Measurements from ENCODE around the gene CELA2A. TPM values are rescaled to one million over a fixed set of nuclear protein-coding genes. Genes with fewer than 3 reads are reported as not detected.
A peak's percentile ranks its signal among the peaks of the same experiment; 100 is the strongest.

Gene CELA2A
- total RNA-seq, 4 donors from 2014 or later = not detected

DNA sequence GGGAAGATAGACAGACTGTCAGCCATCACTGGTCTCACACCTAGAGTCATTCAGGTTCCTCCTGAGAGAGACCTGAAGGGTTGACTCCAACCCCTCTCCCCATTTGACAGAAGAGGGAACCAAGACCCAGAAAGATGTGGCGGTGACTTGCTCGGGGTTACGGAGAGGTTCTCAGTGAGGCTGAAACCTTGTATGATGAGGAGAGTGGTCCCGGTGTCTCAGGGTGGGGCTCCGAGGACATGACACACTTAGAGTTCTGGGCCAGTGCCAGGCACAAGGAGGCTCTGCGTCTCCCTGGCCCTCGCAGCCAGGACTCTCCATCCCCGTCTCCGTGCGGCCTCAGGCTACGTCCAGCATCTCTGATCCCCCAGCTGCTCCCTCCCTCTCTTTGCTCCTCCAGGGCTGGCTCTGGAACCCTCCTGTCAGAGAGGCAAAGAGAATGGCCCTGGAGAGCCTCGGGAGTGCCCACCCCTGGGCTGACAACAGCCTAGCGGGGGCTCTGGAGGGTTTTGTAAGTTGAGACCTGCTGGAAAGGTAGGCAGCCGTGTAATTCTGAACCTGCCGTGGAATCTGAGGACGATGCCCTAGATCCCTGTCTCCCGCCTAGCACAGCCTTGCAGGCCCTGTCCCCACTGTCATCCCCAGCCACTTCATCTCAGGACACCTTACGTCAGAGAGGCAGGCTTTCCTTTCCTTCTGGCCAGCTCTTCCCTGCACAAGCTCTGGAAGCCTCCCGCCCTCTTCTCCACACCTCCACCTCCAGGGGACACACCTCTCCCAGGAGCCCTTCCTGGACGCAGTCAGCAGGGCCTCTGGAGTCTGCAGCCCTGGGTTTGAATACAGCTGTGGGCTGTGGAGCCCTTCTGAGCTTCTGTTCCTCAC, 42.7 kb upstream of the CELA2A start:
- intact Hi-C loops (cut with DNase I) = no loop called here
- no peak for TF ChIP-seq EP300 (IDR thresholded peaks at IDR 0.05)
- no peak for TF ChIP-seq POLR2A (IDR thresholded peaks at IDR 0.05; ENCODE audit: low read depth)
- TF ChIP-seq, protein P1, sequence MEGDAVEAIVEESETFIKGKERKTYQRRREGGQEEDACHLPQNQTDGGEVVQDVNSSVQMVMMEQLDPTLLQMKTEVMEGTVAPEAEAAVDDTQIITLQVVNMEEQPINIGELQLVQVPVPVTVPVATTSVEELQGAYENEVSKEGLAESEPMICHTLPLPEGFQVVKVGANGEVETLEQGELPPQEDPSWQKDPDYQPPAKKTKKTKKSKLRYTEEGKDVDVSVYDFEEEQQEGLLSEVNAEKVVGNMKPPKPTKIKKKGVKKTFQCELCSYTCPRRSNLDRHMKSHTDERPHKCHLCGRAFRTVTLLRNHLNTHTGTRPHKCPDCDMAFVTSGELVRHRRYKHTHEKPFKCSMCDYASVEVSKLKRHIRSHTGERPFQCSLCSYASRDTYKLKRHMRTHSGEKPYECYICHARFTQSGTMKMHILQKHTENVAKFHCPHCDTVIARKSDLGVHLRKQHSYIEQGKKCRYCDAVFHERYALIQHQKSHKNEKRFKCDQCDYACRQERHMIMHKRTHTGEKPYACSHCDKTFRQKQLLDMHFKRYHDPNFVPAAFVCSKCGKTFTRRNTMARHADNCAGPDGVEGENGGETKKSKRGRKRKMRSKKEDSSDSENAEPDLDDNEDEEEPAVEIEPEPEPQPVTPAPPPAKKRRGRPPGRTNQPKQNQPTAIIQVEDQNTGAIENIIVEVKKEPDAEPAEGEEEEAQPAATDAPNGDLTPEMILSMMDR (IDR thresholded peaks at IDR 0.05) = no peak
- no peak for TF ChIP-seq POLR2AphosphoS5 (IDR thresholded peaks at IDR 0.05)
- no peaks in the 10 kb centered on the region for H3K27me3 ChIP-seq
- no peak for DNase-seq (ENCODE audit: extremely low spot score)
- H3K27ac ChIP-seq (replicated peaks in 1 of 4) = peak overlapping the region in 2 of 4 donors; percentile 83 to 86
- H3K36me3 ChIP-seq = peaks cover 0 to 10% (median 0%) of the 10 kb centered on the region in 4 donors
- no peaks in the 10 kb centered on the region for H3K9me3 ChIP-seq
- H3K4me1 ChIP-seq = peaks cover 69 to 89% (median 77%) of the 10 kb centered on the region in 4 donors
- WGBS = 93% methylated on average over 19 of the region's 20 CpGs
- H3K4me3 ChIP-seq = no peak overlapping the region

DNA sequence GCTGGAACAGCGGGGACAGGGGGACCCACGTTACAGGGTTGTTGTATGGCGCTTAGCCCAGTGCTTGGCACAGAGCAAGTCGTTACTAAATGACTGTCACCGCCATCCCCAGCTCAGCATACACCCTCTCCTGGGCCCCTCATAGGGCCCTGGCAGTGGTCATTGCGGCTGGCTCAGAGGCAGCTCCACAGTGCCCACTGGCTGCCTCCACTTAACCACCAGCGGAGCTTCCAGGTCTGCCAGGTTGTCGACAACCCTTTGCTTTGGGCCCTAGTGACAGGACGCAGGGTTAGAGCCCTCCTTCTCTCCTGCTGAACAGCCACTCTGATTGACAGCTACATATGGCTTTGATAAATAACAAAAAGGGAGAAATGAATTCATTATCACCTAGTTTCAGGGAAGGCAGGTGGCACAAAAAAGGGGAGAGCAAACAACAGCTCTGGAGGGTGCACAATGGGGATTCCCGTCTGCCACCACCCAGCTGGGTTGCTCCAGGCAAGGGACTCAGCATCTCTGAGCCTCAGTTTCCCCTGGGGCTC, 42.0 kb upstream of the CELA2A start:
- H3K9me3 ChIP-seq = no peaks in the 10 kb centered on the region
- no peaks in the 10 kb centered on the region for H3K27me3 ChIP-seq
- no peak for TF ChIP-seq POLR2AphosphoS5 (IDR thresholded peaks at IDR 0.05)
- DNase-seq (ENCODE audit: extremely low spot score) = no peak
- H3K4me3 ChIP-seq = no peak overlapping the region
- H3K27ac ChIP-seq (replicated peaks in 1 of 4) = peak overlapping the region in 1 of 4 donors; percentile 77
- 93% methylated on average over 3 of the region's 10 CpGs for WGBS
- peaks cover 0 to 10% (median 0%) of the 10 kb centered on the region in 4 donors for H3K36me3 ChIP-seq
- H3K4me1 ChIP-seq = peaks cover 72 to 89% (median 77%) of the 10 kb centered on the region in 4 donors
- intact Hi-C loops (cut with DNase I) = no loop called here

DNA sequence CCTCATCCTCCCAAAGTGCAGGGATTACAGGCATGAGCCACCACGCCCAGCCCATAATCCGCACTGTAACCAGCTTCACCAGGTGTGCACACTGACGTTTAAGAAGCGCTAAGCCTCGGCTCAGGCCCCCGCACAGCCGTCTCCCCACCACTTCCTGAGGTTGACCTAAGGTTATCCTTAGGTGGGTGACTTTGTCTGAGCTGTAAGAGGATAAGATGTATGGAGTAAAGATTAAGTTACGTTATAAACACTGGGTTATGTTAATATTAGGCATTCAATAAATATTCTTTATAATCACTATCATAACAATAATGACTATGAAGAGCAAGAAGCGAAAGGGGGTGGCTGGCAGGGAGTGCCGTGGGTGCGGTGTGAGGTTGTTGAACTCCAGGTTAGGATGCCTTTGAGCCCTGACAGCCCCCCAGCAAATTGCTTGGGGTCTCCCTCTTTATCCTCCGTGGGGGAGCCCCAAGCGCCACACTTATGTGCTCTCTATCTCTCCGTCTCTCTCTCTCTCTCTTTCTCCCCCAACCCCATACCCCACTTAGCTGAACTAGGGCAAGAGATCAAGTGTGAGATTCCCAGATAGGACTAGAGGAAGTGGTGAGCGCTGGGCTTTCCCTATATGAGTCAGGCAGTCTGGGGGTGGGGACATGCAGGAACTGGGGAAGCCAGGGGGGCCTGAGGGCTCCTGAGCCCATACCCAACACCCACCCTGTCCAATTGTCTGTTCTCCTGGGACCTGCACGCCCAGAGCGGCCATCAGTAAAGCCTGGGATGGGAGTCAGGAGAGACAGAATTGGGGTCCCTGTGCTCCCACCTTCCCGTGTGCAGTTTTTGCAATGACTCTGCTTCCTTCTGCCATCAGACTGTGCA, 39.2 kb upstream of the CELA2A start:
- intact Hi-C loops (cut with DNase I) = no loop called here
- peak overlapping the region; percentile 73 to 81 (median 76) for H3K27ac ChIP-seq (replicated peaks in 1 of 4)
- WGBS = 63% methylated on average over 18 of the region's 18 CpGs
- TF ChIP-seq POLR2A (IDR thresholded peaks at IDR 0.05; ENCODE audit: low read depth) (no peak), POLR2AphosphoS5 (IDR thresholded peaks at IDR 0.05) (no peak), EP300 (IDR thresholded peaks at IDR 0.05) (no peak)
- TF ChIP-seq, protein P1 (IDR thresholded peaks at IDR 0.05) = no peak
- no peak overlapping the region for H3K4me3 ChIP-seq
- DNase-seq (ENCODE audit: extremely low spot score) = no peak
- no peaks in the 10 kb centered on the region for H3K9me3 ChIP-seq
- peaks cover 0 to 10% (median 0%) of the 10 kb centered on the region in 4 donors for H3K36me3 ChIP-seq
- no peaks in the 10 kb centered on the region for H3K27me3 ChIP-seq
- peaks cover 67 to 90% (median 76%) of the 10 kb centered on the region in 4 donors for H3K4me1 ChIP-seq

DNA sequence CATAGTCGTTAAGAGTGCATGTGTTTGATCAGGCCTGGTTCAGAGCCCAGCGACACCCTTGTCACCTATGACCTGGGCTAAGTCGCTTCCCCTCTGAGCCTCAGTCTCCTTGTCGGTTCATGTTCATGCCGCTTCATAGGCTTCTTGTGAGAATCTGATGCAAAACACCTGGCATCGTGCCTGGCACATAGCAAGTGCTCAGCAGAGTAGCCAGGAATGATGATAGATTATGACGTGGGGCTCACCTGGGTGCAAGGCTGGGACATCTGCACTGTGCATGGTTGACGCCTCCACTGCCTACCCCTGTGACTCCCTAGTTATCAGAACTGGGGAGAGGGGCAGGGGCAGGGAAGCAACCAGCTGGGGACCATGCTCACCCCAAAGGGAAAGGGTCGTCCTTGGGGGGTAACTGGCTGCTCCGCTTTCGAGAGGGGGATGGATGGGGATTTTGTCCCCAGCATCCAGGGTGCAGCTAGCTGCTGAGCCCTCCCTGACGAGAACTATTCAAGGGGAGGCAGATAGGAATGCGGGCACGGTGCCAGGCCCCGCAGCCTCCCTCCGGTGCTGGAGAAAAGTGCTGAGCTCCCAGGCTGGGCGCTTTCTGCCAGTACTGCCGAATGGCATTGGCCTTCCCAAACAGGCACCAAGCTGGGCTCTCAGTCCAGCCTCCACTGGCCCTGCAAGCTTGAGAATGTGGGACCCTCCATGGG, 37.6 kb upstream of the CELA2A start:
- H3K36me3 ChIP-seq = peaks cover 0 to 10% (median 0%) of the 10 kb centered on the region in 4 donors
- no peak overlapping the region for H3K27ac ChIP-seq (replicated peaks in 1 of 4)
- TF ChIP-seq EP300 (IDR thresholded peaks at IDR 0.05) (no peak), POLR2AphosphoS5 (IDR thresholded peaks at IDR 0.05) (no peak), POLR2A (IDR thresholded peaks at IDR 0.05; ENCODE audit: low read depth) (no peak)
- TF ChIP-seq, protein P1 (IDR thresholded peaks at IDR 0.05) = no peak
- no peak overlapping the region for H3K4me3 ChIP-seq
- no peak for DNase-seq (ENCODE audit: extremely low spot score)
- 69% methylated on average over 9 of the region's 18 CpGs for WGBS
- H3K9me3 ChIP-seq = no peaks in the 10 kb centered on the region
- H3K4me1 ChIP-seq = peaks cover 53 to 78% (median 62%) of the 10 kb centered on the region in 4 donors
- no peaks in the 10 kb centered on the region for H3K27me3 ChIP-seq
- intact Hi-C loops (cut with DNase I) = no loop called here
